GM21737 (cell line): Measurements from ENCODE around the gene ATRIP.
"Not testable (repeated sequence)": the region's sequence is repeated elsewhere in the genome, so short reads cannot be mapped to it uniquely, and the experiment has no call there.

Experiments
- ATAC-seq: cut with Tn5 transposase; IDR thresholded peaks from one replicate; pipeline ENCODE4 v1.9.1; 2021; ENCODE audit warnings: mild to moderate bottlenecking, moderate library complexity; ENCODE audit not compliant: unreplicated experiment

The ATRIP gene

DNA sequence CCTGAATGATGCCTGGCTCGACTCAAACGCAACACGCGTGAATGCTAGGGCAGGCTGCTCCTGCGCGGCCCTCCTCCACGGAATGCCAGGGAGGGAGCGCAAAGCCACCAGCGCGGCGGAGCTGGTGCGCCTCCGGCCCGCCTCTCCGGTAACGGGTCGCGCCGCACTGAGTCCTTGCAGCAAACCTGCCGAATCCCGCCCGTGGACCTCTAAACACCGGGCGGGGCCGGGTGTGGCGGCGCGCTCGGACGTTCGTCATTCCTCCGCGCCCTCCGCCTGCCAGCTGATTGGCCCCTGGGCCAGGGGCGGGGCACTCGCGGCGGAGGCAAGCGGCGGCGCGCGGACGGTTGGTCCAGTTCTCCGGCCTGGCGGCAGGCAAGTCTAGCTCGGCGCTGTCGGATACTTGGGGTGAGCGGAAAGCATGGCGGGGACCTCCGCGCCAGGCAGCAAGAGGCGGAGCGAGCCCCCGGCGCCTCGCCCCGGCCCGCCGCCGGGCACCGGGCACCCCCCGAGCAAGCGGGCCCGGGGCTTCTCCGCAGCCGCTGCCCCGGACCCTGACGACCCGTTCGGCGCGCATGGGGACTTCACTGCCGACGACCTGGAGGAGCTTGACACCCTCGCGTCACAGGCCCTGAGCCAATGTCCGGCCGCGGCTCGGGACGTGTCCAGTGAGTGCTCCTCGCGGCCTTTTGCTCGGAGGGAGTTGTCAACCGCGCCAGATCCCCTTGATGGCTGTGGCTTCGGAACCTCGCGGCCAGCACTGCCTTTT, at the start of gene ATRIP:
Gene ATRIP (plus strand): TSS at position 313 of the 769 bp plus-strand sequence. CDS start 109 bp downstream, at position 422.
- peak; percentile 79 for ATAC-seq

GRCh38 chr3:48397767-48398681, 48.5 kb upstream of the ATRIP start:
- ATAC-seq = no peak

DNA sequence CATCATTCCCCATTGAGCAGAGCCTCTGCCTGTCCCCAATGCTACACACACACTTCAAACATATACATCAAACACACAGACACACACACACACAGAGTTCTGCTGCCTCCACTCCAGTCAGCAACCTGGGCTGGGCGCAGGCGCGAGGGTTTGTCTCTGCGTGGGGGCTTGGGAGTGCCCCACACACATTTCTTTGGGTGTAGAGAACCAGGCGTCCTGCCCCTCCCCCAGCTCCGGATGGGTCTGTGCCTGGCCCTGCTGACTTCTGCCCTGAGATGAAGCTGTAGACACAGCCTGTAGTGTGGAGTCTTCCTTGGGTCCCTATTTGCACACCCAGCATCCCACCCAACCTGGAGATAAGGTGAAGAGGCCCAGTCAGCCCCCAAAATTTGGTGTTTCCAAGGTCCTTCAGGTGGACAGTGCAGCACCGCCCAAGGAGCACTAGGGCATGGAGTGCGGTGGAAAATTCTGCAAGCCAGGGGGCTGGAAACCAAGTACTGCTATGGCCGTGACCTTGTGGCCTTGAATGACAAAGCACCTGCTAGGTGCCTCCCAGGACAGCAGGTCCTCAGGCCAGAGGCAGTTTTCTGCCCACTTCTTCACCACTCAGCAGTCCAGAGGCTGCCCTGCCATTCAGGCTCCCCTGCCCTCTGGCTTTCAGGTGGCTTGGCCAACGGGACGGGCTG, 47.7 kb upstream of the ATRIP start:
- ATAC-seq = no peak

- no peak for ATAC-seq
These were observed 47.0 kb upstream of the ATRIP start for GRCh38 chr3:48399387-48400172.

- no peak for ATAC-seq
These were observed 45.6 kb upstream of the ATRIP start for GRCh38 chr3:48400824-48401433.

- ATAC-seq = not testable (repeated sequence)
These were observed 45.1 kb upstream of the ATRIP start for GRCh38 chr3:48401434-48401901.

DNA sequence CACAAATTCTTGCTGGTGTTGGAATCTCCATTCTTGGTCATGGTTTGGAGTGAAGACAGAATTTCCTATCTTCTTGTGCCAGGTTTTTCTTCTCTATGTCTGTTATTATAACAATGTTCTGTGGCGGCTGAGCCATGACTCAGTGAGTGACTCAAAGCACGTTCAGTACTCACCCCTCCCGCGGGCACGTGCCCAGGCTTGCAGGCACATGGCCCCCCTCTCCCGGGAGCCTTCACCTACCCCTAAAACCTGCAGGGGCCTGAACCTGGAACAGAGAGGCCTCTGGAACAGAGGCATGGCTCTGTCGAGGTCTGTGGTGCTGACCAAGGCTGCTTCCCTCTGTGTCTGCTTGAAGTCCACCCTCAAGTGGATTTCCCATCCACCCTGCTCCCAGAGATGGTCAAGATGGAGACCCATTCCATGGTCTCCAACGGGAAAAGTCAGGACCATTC, 44.2 kb upstream of the ATRIP start:
- ATAC-seq = no peak

GRCh38 chr3:48402907-48403306, 43.6 kb upstream of the ATRIP start:
- ATAC-seq = no peak

GRCh38 chr3:48403533-48404439, 42.8 kb upstream of the ATRIP start:
- ATAC-seq = no peak

DNA sequence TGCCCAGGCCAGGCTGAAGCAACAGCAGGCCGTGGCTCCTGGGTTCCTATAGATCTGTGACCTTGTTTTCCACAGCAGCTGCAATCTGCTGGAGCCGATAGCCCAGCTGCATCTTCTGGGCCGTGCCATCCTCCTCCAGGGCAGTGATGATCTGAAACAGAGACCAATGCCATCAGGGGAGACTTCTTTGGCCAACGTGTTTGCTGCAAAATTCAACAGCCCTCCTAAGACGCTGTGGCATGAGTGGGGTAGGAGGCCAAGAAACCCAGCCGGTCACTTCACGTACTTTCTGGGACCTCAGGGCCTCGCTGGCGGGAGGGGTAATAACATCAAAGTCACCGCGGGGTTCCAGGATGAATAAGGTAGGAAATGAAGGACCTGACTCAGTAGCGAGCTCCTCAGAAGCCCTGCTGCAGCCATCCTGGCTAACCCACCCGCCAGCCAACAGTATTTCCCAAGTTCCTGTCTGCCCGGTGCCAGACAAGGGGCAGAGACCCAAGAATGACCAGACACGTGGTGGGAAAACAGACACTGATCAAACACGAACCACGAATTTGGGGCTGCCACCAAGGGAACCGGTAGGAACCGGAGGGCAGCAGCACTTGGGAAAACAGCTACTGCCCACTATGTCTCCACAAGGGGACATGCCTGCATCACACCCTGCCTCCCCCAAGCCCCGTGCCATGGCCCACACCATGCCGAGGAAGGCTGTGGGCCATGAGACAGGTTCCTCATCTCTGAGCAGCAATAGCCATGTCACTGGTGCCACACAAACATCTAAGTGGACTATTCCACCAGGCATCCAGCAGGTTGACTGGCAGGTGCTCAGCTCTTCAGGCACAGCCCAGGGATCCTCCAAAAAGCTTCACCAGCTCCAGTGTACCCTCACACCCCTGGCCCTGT, 41.8 kb upstream of the ATRIP start:
- no peak for ATAC-seq

- ATAC-seq = no peak
These were observed 41.1 kb upstream of the ATRIP start for GRCh38 chr3:48405343-48405881.

GRCh38 chr3:48405971-48406370, 40.6 kb upstream of the ATRIP start:
- ATAC-seq = no peak

DNA sequence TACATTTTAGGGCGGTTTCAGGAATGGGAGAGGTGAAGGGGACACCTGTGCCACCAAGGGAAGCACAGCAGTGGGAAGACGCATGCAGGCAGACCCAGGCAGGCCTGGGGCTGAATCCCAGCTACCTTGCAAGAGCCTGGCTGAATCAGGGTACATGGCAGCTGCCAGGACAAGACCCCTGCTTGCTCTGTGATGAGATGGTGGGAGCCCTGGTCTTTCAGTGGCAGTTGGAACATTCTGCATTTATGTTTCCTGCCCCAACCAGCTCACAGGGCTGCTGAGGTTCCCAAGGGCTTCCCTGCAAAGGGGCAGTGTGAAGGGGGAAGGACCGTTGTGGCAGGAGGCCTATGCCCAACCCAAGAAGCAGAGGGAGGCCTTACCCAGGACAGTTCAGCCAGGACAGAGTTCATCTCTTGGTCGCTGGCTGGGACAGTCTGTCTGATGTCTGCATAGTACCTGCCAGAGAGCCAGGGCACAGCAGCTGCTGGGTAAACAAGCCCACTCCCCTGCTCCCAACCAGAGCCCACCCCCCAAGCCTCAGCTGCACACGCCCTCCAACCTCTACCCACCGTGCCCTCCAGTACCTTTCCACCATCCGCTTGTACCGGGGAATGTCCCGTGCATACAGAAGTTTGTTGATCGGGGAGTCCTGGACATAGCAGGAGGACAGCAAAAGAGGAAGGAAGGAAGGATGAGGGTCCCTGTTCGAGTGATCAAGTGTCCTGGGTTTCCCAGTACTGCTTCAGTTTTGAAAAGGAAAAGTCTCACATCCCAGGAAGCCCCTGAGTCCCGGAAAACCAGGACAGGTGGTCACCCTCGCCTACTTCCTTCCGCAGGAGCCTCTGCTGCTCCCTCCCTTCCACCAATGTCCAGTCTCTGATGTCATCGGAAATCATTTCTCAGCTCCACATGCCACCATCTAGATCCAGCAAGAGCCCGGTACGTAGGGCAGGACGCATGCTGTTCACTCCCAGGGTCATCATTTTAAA, 39.8 kb upstream of the ATRIP start:
- ATAC-seq = no peak

- no peak for ATAC-seq
These were observed 38.9 kb upstream of the ATRIP start for GRCh38 chr3:48407542-48408099.

DNA sequence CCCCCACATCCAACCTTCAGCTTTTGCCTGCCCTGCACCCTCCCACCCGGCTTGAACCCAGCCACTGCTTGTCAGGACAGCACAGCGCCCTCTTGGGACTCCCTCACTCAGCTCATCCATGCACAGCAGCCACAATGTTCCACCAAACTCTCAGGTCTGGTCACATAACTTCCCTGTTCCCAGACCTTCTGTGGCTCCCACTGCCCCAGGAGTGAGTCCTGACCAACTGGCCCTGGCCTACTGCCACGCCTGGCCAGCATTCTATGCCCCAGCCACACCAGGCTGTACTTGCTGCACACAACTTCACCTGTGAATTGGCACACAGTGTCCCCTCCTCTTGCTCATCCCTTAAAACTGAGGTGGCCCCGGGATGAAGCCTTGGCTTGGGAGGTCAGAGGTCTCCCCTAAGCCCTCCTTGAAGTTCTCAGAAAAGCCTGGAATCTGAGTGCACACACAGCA, 37.7 kb upstream of the ATRIP start:
- no peak for ATAC-seq
